Motor neuron (in vitro differentiated cells): ENCODE measurements around the gene SACS. TPM values are rescaled to one million over a fixed set of nuclear protein-coding genes. Genes with fewer than 3 reads are reported as not detected.

Source experiments
- ATAC-seq, 8 experiments: fragments of 200-7000 bp; cut with Tn5 transposase; replicated peaks in 6 of 8; 2 replicates each; pipeline ENCODE4 v1.8.0; 2021; ENCODE audit warnings: mild to moderate bottlenecking in 8 of 8, moderate library complexity in 8 of 8
- H3K27ac ChIP-seq, 2 donors: fragments of 250-450 bp; sonication (Bioruptor Pico); 2 replicates each; pipeline ENCODE4 v1.9.0; 2021; ENCODE audit warnings: antibody characterized with exemption in 2 of 2, mild to moderate bottlenecking in 2 of 2, moderate library complexity in 1 of 2
- H3K4me1 ChIP-seq, 2 donors: fragments of 250-450 bp; sonication (Bioruptor Pico); replicated peaks in 1 of 2; 2 replicates each; pipeline ENCODE4 v1.6.1; 2021; ENCODE audit warnings: antibody characterized with exemption in 2 of 2, mild to moderate bottlenecking in 2 of 2, moderate library complexity in 1 of 2
- H3K4me3 ChIP-seq, 5 donors: fragments of 250-450 bp; sonication (Bioruptor Pico); 2 replicates each; pipeline ENCODE4 v1.9.0; 2021; ENCODE audit warnings: antibody characterized with exemption in 5 of 5, mild to moderate bottlenecking in 5 of 5, moderate library complexity in 4 of 5
- WGBS, 10 experiments: fragments of 450-650 bp; shearing (Covaris generic); methylation state at CpG; one replicate each; pipeline ENCODE4 v1.0.0; 2022; 5-methylcytosine and 5-hydroxymethylcytosine counted together
- in situ Hi-C, 9 experiments: fragments of 400-800 bp; cut with MboI; loops; one replicate each; pipeline ENCODE4 v1.15.0; 2021; ENCODE audit warnings: low sequenced_read_pairs in 9 of 9, low pct_unique_long_range_greater_than_20kb in 2 of 9; ENCODE audit not compliant: unreplicated experiment in 9 of 9
- total RNA-seq, 8 experiments: library from RNA; unstranded; fragments of 300-600 nt; gene quantifications; 2 replicates each; pipeline versions ENCODE4 v1.2.3 to v1.2.4, GENCODE V29; 2022

The SACS gene
- total RNA-seq, 8 experiments from 2014 or later = 21.3 to 73.2 (median 36.2) TPM

DNA sequence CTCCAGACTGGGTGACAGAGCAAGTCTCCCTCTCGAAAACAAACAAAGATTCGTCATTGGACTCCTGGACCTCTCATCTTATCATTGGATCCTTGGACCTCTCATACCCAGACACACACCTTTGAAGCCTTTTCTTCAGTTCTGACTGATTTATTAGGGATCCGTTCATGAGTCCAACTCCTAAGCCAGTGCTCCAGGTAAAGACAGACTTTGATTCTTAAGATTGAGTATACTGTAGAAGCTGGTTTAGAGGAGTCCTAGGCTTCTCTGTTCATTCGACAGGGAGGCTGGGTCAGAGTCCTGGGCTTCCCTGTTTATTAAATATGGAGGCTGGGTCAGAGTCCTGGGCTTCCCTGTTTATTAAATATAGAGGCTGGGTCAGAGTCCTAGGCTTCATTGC, 38.7 kb downstream of the SACS start:
- Histone ChIP-seq H3K4me3 (no peak overlapping the region), H3K27ac (no peak overlapping the region), H3K4me1 (peaks cover 0 to 7% of the 10 kb centered on the region in 2 donors)
- 0 to 100% (median 100%) methylated on average over 1 to 3 of the region's 4 CpGs; no CpG with 5 or more reads in 3 of the 10 experiments for WGBS, 10 experiments
- no peak for ATAC-seq
- in situ Hi-C loops = no loop called here

DNA sequence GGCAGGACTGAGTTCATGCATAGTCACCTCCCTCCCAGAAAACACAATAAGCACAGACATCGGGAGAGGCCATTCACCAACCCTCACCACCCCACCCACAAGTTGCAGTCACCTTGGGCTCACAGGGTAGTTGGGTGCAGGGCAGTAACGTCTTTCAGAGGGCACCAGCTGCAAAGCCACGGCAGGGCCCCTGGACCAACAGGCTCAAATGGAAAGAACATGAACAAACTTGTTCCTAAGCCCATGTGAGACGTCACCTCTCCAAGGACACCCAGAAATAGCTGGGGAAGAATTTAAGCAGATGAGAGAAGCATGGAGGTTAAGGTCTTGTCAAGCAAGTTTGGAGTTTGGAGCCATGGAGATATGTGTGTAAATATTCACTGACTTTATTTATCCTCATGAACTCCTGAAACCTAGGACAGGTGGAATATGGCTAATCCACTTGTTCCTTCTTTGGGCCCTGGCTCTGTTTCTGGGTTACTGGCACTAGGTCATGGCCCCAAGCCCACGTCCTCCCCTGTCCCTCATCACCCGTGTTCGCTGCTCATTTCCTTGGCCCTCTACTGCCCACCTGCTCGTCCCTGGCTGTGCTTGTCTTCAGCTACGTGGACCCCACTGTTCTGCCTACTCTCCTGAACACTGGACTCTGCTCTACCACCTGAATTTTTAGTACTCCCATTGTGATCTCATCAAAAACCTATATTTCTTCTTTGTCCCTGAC, 40.4 kb downstream of the SACS start:
- ATAC-seq = peak in 1 of 8 experiments; percentile 83
- WGBS, 10 experiments = 60 to 100% (median 88%) methylated on average over 1 to 6 of the region's 9 CpGs; no CpG with 5 or more reads in 2 of the 10 experiments
- Histone ChIP-seq H3K4me3 (no peak overlapping the region), H3K27ac (no peak overlapping the region), H3K4me1 (peaks cover 0 to 7% of the 10 kb centered on the region in 2 donors)
- in situ Hi-C loops = no loop called here

DNA sequence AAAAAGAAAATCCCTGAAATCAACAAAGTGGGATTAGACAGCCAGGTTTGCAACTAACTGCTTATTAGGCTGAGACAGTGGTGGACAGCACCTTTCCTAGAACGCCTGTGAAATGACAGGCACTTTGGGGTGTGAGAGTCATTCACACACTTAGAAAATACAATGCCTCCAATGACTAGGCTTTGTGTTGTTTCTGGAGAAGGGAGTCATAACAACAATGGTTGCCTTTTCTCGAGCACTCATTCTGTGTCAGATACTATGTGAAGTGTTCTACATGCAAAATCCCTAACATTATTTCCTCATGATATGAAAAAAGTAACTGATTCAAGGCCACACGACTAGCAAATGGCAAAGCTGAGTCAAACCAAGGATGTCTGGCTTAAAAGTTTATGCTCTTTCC, 41.2 kb downstream of the SACS start:
- WGBS, 10 experiments = 20 to 100% (median 73%) methylated on average over 1 to 3 of the region's 3 CpGs; no CpG with 5 or more reads in 2 of the 10 experiments
- Histone ChIP-seq H3K4me1 (peaks cover 0 to 7% of the 10 kb centered on the region in 2 donors), H3K27ac (no peak overlapping the region), H3K4me3 (no peak overlapping the region)
- in situ Hi-C loops = no loop called here
- ATAC-seq = peak in 1 of 8 experiments; percentile 29

DNA sequence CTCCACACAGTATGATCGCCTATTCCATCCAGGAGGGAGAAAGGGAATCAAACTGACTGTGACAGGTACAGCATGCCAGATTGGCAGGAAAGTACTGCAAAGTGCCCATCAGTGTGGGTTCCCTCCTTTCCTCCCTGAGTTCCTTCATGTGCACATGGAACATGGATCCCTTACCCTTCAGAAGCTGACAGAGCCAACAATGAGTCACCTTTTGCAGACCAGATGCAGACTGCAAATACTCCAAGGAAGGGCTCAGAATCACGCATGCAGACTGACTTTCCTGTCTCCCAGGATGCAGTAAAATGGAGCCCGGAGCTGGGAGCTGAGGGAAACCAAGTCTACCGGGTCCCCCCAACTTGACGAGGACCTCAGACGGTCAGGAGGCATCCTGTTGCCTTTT, 41.8 kb downstream of the SACS start:
- Histone ChIP-seq H3K27ac (no peak overlapping the region), H3K4me3 (no peak overlapping the region), H3K4me1 (peaks cover 0 to 7% of the 10 kb centered on the region in 2 donors)
- peak in 4 of 8 experiments; percentile 22 to 78 (median 56) for ATAC-seq
- in situ Hi-C loops = no loop called here
- 79 to 100% (median 88%) methylated on average over 2 to 5 of the region's 6 CpGs; no CpG with 5 or more reads in 5 of the 10 experiments for WGBS, 10 experiments

DNA sequence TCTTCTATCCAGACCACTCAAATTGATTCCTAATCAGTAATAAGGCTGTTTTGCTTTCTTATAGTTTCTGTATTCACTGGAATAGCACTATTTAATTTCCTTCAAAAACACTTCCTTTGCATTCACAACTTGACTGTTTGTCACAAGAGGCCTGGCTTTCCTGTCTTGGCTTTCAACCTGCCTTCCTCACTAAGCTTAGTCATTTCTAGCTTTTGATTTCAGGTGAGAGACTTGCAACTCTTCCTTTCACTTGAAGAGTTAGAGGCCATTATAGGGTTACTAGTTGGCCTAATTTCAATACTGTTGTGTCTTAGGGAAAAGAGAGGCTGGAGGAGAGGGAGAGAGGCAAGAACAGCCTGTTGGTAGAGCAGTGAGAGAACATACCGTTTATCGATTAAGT, 47.0 kb downstream of the SACS start:
- in situ Hi-C loops = no loop called here
- peaks cover 3 to 5% of the 10 kb centered on the region in 2 donors for H3K4me1 ChIP-seq
- WGBS, 10 experiments = 80 to 100% (median 100%) methylated on average over 1 to 2 of the region's 2 CpGs; no CpG with 5 or more reads in 5 of the 10 experiments
- no peak overlapping the region for H3K27ac ChIP-seq
- ATAC-seq = no peak
- no peak overlapping the region for H3K4me3 ChIP-seq

DNA sequence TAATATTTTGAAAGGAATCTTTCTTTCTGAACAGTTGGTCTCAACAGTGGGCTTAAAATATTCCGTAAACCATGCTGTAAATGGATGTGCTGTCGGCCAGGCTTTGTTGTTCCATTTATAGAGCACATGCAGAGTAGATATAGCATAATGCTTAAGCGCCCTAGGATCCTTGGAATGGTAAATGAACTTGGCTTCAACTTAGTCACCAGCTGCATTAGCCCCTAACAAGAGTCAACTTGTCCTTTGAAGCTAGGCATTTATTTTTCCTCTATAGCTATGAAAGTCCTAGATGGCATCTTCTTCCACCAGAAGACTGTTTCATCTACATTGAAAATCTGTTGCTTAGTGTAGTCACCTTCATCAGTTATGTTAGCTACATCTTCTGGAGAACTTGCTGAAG, 47.6 kb downstream of the SACS start:
- H3K4me3 ChIP-seq = no peak overlapping the region
- no peak for ATAC-seq
- in situ Hi-C loops = no loop called here
- peaks cover 6 to 11% of the 10 kb centered on the region in 2 donors for H3K4me1 ChIP-seq
- WGBS, 10 experiments = 67 to 100% (median 97%) methylated on average over 1 to 3 of the region's 3 CpGs; no CpG with 5 or more reads in 2 of the 10 experiments
- H3K27ac ChIP-seq = no peak overlapping the region

DNA sequence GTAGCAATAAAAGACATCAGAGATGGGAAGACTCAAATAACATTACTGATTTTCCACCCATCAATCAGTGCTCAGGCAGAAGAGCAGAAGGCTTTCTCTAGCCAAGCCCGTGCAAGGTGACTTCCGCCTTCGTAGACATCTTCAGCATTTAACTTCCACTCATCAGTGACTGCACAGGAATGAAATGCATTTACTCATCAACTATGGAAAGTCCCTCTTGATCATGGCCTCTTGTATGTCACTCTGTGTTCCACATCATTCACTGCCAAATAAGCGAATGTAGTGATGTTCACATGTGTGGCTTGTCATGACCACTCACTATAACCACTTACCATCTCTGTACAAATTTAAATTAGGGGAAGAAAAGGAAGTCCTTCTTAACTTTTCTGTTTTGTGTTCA, 49.4 kb downstream of the SACS start:
- peaks cover 14 to 21% of the 10 kb centered on the region in 2 donors for H3K4me1 ChIP-seq
- H3K4me3 ChIP-seq = no peak overlapping the region
- 64 to 97% (median 90%) methylated on average over 2 to 4 of the region's 4 CpGs; no CpG with 5 or more reads in 5 of the 10 experiments for WGBS, 10 experiments
- in situ Hi-C loops = no loop called here
- no peak for ATAC-seq
- H3K27ac ChIP-seq = no peak overlapping the region

DNA sequence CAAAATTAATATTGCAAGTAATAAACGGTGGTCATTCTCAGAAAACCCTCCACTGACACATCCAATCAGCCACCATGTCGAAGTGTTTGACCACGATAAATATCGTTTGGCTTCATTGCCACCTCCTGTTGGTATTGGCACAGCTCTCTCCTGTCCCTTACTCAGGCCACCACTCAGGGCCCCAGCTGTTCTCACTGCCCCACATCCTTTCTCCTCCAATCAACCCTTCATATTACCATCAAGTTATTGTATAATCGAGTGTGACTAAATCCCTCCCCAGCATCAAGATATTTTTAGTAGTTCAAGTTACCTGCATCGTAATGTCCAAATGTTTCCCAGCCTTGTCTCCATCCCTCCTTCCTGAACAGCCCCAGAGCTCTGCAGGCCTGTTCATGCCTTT, 50.4 kb downstream of the SACS start:
- ATAC-seq = no peak
- no peak overlapping the region for H3K27ac ChIP-seq
- in situ Hi-C loops = no loop called here
- WGBS, 10 experiments = 80 to 100% (median 96%) methylated on average over 1 to 6 of the region's 6 CpGs; no CpG with 5 or more reads in 1 of the 10 experiments
- H3K4me1 ChIP-seq = peaks cover 16 to 21% of the 10 kb centered on the region in 2 donors
- no peak overlapping the region for H3K4me3 ChIP-seq

DNA sequence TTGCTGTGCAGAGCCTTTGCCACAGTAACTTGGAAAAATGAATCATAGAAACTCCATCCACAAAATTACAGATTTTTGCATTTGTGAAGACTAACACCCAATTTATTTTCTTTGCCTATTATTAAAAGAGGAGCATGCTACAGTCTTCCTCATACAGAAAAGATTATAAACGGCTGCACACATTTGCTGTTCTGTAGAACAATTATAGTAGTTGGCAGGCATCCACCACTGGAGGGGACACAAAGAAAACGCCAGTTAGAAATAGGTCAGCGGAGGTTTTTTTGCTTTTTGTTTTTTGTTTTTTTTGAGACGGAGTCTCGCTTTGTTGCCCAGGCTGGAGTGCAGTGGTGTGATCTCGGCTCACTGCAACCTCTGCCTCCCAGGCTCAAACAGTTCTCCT, 51.6 kb downstream of the SACS start:
- 0 to 82% (median 59%) methylated on average over 1 to 6 of the region's 6 CpGs; no CpG with 5 or more reads in 1 of the 10 experiments for WGBS, 10 experiments
- peak in 2 of 8 experiments; percentile 11 to 32 for ATAC-seq
- Histone ChIP-seq H3K4me3 (no peak overlapping the region), H3K27ac (no peak overlapping the region), H3K4me1 (peaks cover 18 to 24% of the 10 kb centered on the region in 2 donors)
- in situ Hi-C loops = no loop called here

DNA sequence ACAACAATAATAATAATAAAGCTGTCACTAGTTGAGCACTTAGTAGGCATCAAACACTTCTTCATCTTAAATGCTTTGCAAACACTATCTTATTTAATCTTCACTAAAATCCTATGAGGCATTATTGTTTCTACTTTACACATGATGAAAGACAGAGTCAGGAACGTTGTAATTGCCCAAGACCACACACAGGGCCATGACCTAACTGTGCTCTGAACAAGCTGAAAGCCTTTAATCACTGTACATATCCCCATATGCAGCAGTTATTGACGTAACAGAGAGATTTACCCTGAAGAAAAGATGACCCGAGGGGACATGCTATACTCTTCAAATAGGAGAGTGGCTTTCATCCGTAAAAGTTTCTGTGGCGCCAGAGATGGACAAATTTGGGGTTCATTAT, 53.0 kb downstream of the SACS start:
- Histone ChIP-seq H3K4me3 (no peak overlapping the region), H3K4me1 (peaks cover 18 to 27% of the 10 kb centered on the region in 2 donors), H3K27ac (no peak overlapping the region)
- in situ Hi-C loops = no loop called here
- ATAC-seq = peak in 3 of 8 experiments; percentile 4 to 19 (median 16)
- 17 to 100% (median 60%) methylated on average over 1 to 5 of the region's 5 CpGs; no CpG with 5 or more reads in 1 of the 10 experiments for WGBS, 10 experiments

DNA sequence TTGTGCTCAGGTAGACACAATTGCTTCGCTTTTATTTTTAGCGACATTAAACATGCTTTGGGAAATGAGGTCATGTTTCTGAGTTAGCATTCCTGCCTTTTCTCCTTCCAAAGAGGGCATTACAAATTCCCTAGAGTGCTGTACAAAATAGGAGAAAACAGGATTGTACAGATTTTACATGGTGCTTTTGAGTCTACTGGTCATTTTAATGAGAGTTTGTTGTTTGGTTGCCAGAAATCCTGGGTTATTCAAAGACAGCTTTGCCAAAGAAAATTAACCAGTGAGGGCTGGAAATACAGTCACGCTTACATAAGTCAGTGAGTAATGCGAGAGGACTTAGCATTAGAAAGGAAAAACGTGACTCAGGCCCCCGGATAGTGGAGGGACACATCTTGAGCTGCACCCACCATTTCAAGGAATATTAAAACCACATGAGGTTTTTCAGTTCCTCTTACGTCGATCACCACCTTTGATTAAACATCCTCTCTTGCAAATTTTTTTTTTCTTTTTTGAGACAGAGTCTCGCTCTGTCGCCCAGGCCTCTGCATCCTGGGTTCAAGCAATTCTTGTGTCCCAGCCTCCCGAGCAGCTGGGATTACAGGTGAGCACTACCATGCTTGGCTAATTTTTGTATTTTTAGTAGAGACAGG, 55.4 kb downstream of the SACS start:
- Histone ChIP-seq H3K27ac (peak overlapping the region in 1 of 2 donors; percentile 54), H3K4me3 (no peak overlapping the region), H3K4me1 (peaks cover 24 to 33% of the 10 kb centered on the region in 2 donors)
- ATAC-seq = peak in 2 of 8 experiments; percentile 28 to 29
- in situ Hi-C loops = no loop called here
- 0 to 79% (median 69%) methylated on average over 2 to 7 of the region's 11 CpGs; no CpG with 5 or more reads in 1 of the 10 experiments for WGBS, 10 experiments

DNA sequence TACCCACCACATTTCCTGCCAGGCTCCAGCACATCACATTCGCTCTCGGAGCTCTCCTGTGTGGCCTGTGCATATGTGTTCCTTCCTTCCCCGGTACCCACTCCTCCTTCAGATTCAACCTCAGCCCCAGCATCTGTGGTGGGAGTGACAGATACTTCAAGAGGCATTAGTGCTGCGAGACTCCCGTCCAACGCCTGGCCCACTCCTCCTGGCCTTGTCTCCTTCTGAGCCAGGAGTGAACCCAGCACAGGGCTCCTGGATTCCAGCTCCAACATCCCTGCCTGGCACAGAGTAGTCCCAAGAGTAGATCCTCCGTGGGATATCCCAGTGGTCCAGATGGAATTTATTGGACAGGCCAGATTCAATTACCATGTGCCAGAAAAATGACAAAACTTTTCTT, 55.9 kb downstream of the SACS start:
- Histone ChIP-seq H3K4me1 (peaks cover 24 to 36% of the 10 kb centered on the region in 2 donors), H3K27ac (no peak overlapping the region), H3K4me3 (no peak overlapping the region)
- WGBS, 10 experiments = 10 to 100% (median 94%) methylated on average over 1 to 7 of the region's 7 CpGs; no CpG with 5 or more reads in 4 of the 10 experiments
- ATAC-seq = no peak
- in situ Hi-C loops = no loop called here
